Natural killer cell treated with Interleukin-12 subunit alpha and Interleukin-12 subunit beta and Interleukin-15 and Interleukin-18, amount 100 ng/mL, for 72 hours (primary cell): ENCODE measurements around the gene ZMYM4. TPM values are rescaled to one million over a fixed set of nuclear protein-coding genes. Genes with fewer than 3 reads are reported as not detected.

Experiments used
- ATAC-seq, 2 donors: fragments of 150-1000 bp; cut with Tn5 transposase in 1 of 2; sonication (Bioruptor Pico), chemical (Tn5 transposase) in 1 of 2; 2 replicates each; pipeline ENCODE4 v1.10.0; 2021
- DNase-seq: peaks from one replicate; pipeline ENCODE4 v3.0.0; 2022; ENCODE audit warnings: low spot score
- H3K27ac Mint-ChIP-seq, 2 donors: 1 replicate in 1 of 2; 2 replicates in 1 of 2; pipeline ENCODE4 v1.8.0; 2022; ENCODE audit warnings: mixed read lengths in 2 of 2, mild to moderate bottlenecking in 1 of 2, moderate library complexity in 1 of 2
- H3K27me3 Mint-ChIP-seq, 2 donors: 1 replicate in 1 of 2; 2 replicates in 1 of 2; pipeline ENCODE4 v1.8.0; 2022; ENCODE audit warnings: mixed read lengths in 2 of 2
- H3K36me3 Mint-ChIP-seq: one replicate; pipeline ENCODE4 v1.8.0; 2022; ENCODE audit warnings: mixed read lengths
- H3K4me1 Mint-ChIP-seq, 2 donors: 1 replicate in 1 of 2; 2 replicates in 1 of 2; pipeline ENCODE4 v1.8.0; 2022; ENCODE audit warnings: low read depth in 2 of 2, mixed read lengths in 2 of 2, mild to moderate bottlenecking in 1 of 2
- H3K4me3 Mint-ChIP-seq: one replicate; pipeline ENCODE4 v1.8.0; 2022; ENCODE audit warnings: mixed read lengths
- H3K9me3 Mint-ChIP-seq: 2 replicates; pipeline ENCODE4 v1.8.0; 2022; ENCODE audit warnings: mixed read lengths
- total RNA-seq, 2 donors: library from RNA; stranded (reverse); gene quantifications; one replicate each; pipeline ENCODE4 v1.2.3, GENCODE V29; 2022

The ZMYM4 gene
- total RNA-seq, 2 donors from 2014 or later, result 36.8 to 41.5 TPM

DNA sequence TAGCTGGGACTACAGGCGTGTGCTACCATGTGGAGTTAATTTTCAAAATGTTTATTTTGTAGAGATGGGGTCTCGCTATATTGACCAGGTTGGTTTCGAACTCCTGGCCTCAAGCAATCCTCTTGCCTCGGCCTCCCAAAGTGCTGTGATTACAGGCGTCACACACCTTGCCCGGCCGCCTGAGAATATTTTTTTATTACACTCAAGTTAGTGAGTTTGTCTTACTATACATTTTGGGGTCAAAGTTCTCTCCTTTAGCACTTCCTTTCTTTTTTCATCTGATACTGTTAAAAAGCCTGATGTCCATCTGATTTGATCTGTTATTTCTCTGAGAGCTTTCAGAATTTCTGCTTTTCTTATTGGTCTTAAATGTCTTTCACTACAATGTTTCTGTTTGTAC lies 159.9 kb downstream of the ZMYM4 start:
- ATAC-seq (no peak), DNase-seq (no peak)
- no peak overlapping the region for H3K4me3 Mint-ChIP-seq
- no peaks in the 10 kb centered on the region for H3K36me3 Mint-ChIP-seq
- H3K9me3 Mint-ChIP-seq, result no peaks in the 10 kb centered on the region
- peaks cover 15 to 16% of the 10 kb centered on the region in 2 donors for H3K4me1 Mint-ChIP-seq
- H3K27me3 Mint-ChIP-seq, result no peaks in the 10 kb centered on the region
- H3K27ac Mint-ChIP-seq, result no peak overlapping the region

DNA sequence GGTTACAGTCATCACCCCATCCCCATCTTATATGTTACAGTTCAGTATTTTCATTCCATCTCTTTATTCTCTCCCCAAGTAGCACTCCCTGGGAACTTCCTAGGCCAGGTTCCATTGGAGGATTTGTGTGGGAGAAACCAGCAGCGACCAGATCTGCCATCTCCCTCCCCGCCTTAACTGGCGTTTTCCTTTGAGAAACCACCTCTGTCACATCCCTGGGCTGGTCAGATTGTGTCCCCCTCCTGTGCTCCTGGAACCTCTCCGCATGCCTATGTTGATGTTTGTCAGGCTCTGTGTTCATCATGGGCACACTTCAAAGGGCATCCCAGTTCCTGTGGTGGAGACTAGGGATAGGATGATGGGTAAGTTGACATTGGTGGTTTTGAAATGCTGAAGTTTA lies 162.3 kb downstream of the ZMYM4 start:
- H3K4me1 Mint-ChIP-seq, result peaks cover 15% of the 10 kb centered on the region in 2 donors
- peak overlapping the region in 1 of 2 donors; percentile 25 for H3K27ac Mint-ChIP-seq
- ATAC-seq (no peak), DNase-seq (no peak)
- no peaks in the 10 kb centered on the region for H3K9me3 Mint-ChIP-seq
- no peak overlapping the region for H3K4me3 Mint-ChIP-seq
- no peaks in the 10 kb centered on the region for H3K36me3 Mint-ChIP-seq
- no peaks in the 10 kb centered on the region for H3K27me3 Mint-ChIP-seq

DNA sequence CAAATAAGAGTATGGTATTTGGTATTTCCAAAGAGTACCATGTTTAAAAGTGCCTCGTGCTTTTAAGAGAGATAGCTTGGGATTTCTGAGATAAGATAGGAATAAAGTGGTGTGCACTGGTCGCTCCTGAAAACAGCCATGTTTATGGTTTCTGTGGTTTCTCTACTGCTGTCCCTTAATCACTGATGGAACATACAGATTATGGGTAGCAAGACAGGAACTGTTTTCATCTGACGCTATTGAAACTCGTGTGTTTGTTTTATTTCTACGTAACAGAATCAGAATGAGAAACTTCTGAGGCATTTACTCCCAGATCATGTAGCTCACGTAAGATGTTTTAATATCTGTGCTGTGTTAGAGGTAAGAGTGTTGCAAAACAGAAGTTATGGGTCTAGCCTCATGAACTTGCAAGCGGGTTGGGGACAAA lies 162.7 kb downstream of the ZMYM4 start:
- ATAC-seq (no peak), DNase-seq (no peak)
- H3K4me3 Mint-ChIP-seq, result no peak overlapping the region
- peaks cover 15% of the 10 kb centered on the region in 2 donors for H3K4me1 Mint-ChIP-seq
- no peaks in the 10 kb centered on the region for H3K9me3 Mint-ChIP-seq
- H3K36me3 Mint-ChIP-seq, result no peaks in the 10 kb centered on the region
- peak overlapping the region in 1 of 2 donors; percentile 25 for H3K27ac Mint-ChIP-seq
- H3K27me3 Mint-ChIP-seq, result no peaks in the 10 kb centered on the region

DNA sequence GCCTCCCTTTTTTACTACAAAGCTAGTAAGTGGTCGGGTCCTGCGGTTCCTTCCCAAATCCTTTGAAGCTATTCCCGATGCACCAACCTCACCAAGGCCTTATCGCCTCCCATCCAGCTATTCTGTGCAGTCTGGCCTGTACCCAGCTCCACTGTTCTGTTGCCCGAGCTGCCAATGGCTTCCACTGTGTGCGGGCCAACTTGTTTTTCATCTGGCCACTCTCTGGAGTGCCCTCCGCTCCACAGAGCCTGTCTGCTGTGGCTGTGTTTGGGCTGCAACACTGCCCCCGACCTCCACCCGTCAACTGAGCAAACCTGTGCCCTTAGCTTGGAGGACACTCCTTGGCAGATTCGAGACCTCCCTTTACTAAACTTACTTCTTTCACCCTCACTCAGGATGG lies 163.7 kb downstream of the ZMYM4 start:
- no peak overlapping the region for H3K27ac Mint-ChIP-seq
- H3K4me1 Mint-ChIP-seq, result peaks cover 15 to 21% of the 10 kb centered on the region in 2 donors
- no peak overlapping the region for H3K4me3 Mint-ChIP-seq
- H3K27me3 Mint-ChIP-seq, result no peaks in the 10 kb centered on the region
- no peaks in the 10 kb centered on the region for H3K9me3 Mint-ChIP-seq
- DNase-seq, result no peak
- ATAC-seq, result no peak
- H3K36me3 Mint-ChIP-seq, result no peaks in the 10 kb centered on the region

DNA sequence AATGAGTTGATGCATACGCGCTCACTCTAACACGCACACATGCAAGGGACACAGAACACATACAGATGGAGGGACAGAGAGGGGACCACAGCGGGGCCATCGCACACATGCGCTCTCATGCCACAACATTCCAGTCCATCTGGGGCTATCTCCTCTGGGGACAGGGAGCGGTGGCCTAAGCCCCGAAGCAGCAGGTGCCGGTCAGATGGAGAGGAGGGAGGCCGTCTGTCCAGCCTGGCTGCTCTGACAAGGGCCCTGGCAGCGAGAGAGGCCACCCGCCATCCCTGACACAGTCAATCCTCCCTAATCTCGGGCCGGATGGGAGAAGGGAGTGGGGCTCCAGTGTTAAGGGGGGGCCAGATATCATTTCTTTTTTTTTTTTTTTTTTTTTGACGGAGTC lies 165.2 kb downstream of the ZMYM4 start:
- Mint-ChIP-seq H3K4me3 (no peak overlapping the region), H3K27ac (no peak overlapping the region), H3K9me3 (no peaks in the 10 kb centered on the region), H3K4me1 (peaks cover 15 to 21% of the 10 kb centered on the region in 2 donors), H3K27me3 (no peaks in the 10 kb centered on the region), H3K36me3 (no peaks in the 10 kb centered on the region)
- no peak for DNase-seq
- ATAC-seq, result no peak

DNA sequence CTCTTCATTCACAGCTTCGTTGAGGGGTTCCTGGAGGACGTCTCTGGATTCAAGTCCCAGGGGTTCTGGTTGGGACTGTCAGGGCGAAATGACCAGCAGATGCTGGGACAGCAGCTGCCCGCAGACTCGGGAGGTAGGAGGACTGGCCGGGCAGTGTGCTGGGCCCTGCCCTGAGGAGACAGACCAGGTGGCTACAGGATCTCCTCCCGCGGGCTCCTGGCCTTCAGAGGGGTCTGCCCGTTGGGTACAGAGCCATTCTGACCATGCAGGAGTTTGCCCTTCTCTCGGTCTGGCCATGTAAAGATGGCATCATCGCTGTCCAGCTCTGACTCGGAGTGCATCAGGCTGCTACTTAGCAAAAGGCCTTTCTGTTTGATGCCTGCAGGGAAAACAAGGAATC lies 166.2 kb downstream of the ZMYM4 start:
- no peak for DNase-seq
- no peaks in the 10 kb centered on the region for H3K9me3 Mint-ChIP-seq
- ATAC-seq, result no peak
- peaks cover 15 to 21% of the 10 kb centered on the region in 2 donors for H3K4me1 Mint-ChIP-seq
- no peak overlapping the region for H3K27ac Mint-ChIP-seq
- H3K4me3 Mint-ChIP-seq, result no peak overlapping the region
- no peaks in the 10 kb centered on the region for H3K36me3 Mint-ChIP-seq
- H3K27me3 Mint-ChIP-seq, result no peaks in the 10 kb centered on the region

DNA sequence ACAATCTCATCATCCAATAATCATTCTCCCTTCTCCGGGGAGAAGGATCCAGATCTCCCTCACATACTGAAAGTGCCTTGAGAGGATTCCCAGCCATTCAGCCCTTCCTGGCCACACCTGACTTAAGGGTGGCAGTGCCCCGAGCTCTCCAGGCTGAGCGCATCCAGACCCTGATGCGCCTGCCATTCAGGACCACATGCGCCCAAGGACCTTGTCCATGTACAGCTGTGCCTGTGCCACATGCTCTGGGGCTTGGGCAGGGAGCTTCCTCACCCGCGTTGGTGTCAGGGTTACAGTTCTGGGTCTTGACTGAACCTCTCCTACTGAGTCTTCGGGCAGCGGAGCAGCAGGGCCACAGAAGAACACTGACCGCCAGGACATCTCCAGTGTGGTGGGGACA lies 167.6 kb downstream of the ZMYM4 start:
- Mint-ChIP-seq H3K27ac (no peak overlapping the region), H3K27me3 (no peaks in the 10 kb centered on the region), H3K4me1 (peaks cover 11 to 17% of the 10 kb centered on the region in 2 donors), H3K9me3 (no peaks in the 10 kb centered on the region), H3K4me3 (no peak overlapping the region), H3K36me3 (no peaks in the 10 kb centered on the region)
- ATAC-seq (no peak), DNase-seq (no peak)

DNA sequence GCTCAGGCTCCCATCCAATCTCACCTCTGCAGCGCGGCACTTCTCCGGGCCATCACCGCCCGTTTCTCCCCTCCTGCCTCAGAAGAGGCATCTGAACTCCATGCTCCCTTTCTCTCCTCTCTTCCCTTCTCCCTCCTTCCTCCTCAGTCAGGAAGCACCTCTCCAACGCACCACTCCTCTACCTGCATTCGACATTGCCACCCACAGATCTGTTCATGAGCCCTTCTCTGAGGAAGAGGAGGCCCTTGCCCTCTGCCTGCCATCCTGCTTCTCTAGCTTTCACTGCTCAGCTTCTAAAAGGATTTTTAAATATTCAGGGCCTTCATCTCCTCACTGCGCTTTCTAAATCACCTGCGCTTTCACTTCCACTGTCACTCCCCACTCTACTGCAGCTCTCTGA lies 168.7 kb downstream of the ZMYM4 start:
- ATAC-seq (no peak), DNase-seq (no peak)
- H3K9me3 Mint-ChIP-seq, result no peaks in the 10 kb centered on the region
- H3K27me3 Mint-ChIP-seq, result no peaks in the 10 kb centered on the region
- no peak overlapping the region for H3K4me3 Mint-ChIP-seq
- H3K27ac Mint-ChIP-seq, result peak overlapping the region in 1 of 2 donors; percentile 30
- H3K36me3 Mint-ChIP-seq, result no peaks in the 10 kb centered on the region
- H3K4me1 Mint-ChIP-seq, result peaks cover 6 to 12% of the 10 kb centered on the region in 2 donors

DNA sequence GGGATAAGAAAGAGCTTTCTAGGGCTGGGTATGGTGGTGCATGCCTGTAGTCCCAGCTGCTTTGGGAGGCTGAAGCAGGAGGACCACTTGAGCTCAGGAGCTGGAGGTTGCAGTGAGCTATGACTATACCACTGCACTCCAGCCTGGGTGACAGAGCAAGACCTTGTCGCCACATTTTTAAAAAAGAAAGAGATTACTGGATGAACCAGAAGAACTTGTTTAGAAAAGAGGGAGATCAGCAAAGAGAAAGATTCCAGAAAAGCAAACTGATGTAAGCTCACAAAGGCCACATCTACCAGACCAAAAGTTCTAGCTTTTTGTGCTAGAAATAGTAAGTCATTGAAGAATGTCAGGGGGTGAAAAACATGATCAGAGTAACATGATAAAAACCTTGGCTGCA lies 171.1 kb downstream of the ZMYM4 start:
- no peaks in the 10 kb centered on the region for H3K36me3 Mint-ChIP-seq
- peaks cover 0 to 6% of the 10 kb centered on the region in 2 donors for H3K4me1 Mint-ChIP-seq

DNA sequence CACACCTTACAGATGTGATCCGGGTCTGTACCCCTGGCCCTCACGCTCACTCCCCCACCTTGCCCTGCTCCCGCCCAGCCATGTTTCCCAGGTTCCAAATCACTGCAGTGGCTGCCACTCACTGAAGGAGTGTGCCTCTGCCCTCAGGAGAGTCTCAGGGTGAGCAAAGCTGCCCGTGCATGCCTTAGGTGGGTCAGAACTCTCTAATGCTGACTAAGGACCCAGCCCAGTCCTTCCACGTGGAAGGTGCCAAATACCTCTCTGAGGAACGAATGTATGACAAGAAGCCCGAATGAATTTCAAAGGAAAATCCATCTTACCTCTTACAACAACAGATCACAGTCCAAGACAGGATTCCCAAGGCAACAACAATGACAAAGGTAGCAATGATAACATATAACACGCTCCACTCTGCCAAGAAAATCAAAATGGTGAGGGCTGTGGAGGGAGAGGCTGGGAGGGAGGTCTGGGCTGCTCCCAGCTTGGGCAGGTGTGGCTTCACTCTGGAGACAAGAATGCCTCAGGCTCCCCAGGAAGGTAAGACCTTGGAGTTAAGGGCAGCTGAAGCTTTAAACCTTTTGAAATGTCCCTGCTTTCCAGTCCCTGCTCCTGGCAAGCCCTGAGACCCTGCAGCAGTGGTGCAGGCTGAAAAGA lies 173.5 kb downstream of the ZMYM4 start:
- DNase-seq (no peak), ATAC-seq (no peak)
- H3K4me3 Mint-ChIP-seq, result no peak overlapping the region
- H3K27me3 Mint-ChIP-seq, result no peaks in the 10 kb centered on the region
- H3K9me3 Mint-ChIP-seq, result no peaks in the 10 kb centered on the region
- peaks cover 1 to 2% of the 10 kb centered on the region in 2 donors for H3K4me1 Mint-ChIP-seq
- no peak overlapping the region for H3K27ac Mint-ChIP-seq
- no peaks in the 10 kb centered on the region for H3K36me3 Mint-ChIP-seq

More for the DNA sequence above, 171.1 kb downstream of the ZMYM4 start:
- Mint-ChIP-seq H3K9me3 (no peaks in the 10 kb centered on the region), H3K27ac (no peak overlapping the region), H3K4me3 (no peak overlapping the region), H3K27me3 (no peaks in the 10 kb centered on the region)
- ATAC-seq (no peak), DNase-seq (no peak)

DNA sequence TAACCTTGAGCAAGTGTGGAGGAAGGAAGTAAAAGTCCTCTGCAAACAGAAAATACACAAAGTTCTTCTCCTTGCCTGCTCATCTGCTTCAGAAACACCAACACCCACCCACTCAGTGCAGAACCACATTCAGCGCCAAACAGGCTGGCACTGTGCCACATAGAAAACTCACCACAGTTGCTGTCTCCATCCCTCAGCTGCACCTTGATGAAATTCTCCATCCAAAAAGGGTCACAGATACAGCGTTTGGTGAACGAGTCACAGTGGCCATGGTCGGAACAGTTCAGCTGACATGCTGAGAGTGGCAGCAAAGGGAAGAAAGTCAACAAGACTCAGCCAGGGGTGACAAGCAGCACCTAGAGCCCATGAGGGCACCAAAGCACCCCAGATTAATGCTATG lies 174.2 kb downstream of the ZMYM4 start:
- DNase-seq (no peak), ATAC-seq (no peak)
- H3K36me3 Mint-ChIP-seq, result peaks cover under 1% of the 10 kb centered on the region
- H3K9me3 Mint-ChIP-seq, result no peaks in the 10 kb centered on the region
- no peaks in the 10 kb centered on the region for H3K27me3 Mint-ChIP-seq
- H3K4me1 Mint-ChIP-seq, result peaks cover 3 to 7% of the 10 kb centered on the region in 2 donors
- no peak overlapping the region for H3K4me3 Mint-ChIP-seq
- no peak overlapping the region for H3K27ac Mint-ChIP-seq

DNA sequence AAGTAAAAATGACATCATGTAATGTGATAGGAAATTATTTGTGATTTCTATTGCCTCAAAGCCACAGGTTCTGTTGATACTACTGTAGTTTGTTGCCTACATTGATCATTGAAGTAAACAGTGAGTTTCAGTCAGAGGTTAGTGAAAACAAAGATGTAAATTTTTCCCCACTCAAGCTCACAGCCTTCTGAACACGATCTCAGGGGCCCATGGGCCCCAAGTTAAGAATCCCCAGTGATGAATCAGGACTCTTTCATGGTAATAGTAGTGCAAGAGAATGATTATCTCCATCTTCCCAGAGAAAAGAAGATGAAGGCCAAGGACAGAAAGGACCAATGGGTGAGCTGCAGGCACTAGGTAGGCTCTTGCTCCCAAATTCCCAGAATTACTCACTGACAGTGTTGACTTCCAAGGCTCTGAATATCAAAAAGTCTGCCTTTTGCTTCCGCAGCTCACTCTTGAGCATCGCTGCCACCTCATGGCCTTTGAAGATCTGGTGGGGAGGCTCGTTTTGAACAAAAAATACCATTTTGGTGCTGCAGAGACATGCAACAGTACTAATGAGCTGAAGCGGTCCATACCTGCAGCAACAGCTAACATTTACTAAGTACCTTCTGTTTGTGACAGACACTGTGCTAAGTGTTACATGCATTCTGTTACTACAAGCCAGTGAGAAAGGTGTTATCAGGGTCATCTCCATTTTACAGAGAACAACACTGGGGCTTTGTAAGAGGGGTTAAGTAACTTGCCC lies 175.4 kb downstream of the ZMYM4 start:
- H3K9me3 Mint-ChIP-seq, result no peaks in the 10 kb centered on the region
- no peak overlapping the region for H3K27ac Mint-ChIP-seq
- H3K4me1 Mint-ChIP-seq, result peaks cover 3 to 7% of the 10 kb centered on the region in 2 donors
- no peaks in the 10 kb centered on the region for H3K27me3 Mint-ChIP-seq
- no peak for ATAC-seq
- peaks cover 5% of the 10 kb centered on the region for H3K36me3 Mint-ChIP-seq
- no peak overlapping the region for H3K4me3 Mint-ChIP-seq
- DNase-seq, result no peak

DNA sequence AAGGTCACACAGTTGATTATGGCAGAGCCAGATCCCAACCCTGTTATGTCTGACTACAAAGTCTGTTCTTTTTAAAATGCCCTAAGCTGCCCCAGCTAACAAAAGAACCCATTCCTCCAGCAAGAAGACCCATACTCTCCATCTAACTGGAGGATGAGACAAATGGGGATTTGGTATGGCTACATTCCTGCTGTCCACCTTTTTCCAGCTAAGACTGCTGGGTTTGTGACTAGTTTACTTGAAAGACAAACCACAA lies 175.9 kb downstream of the ZMYM4 start:
- ATAC-seq, result no peak
- peaks cover 5% of the 10 kb centered on the region for H3K36me3 Mint-ChIP-seq
- H3K9me3 Mint-ChIP-seq, result no peaks in the 10 kb centered on the region
- no peak overlapping the region for H3K4me3 Mint-ChIP-seq
- no peaks in the 10 kb centered on the region for H3K27me3 Mint-ChIP-seq
- peaks cover 3 to 7% of the 10 kb centered on the region in 2 donors for H3K4me1 Mint-ChIP-seq
- DNase-seq, result no peak
- no peak overlapping the region for H3K27ac Mint-ChIP-seq

DNA sequence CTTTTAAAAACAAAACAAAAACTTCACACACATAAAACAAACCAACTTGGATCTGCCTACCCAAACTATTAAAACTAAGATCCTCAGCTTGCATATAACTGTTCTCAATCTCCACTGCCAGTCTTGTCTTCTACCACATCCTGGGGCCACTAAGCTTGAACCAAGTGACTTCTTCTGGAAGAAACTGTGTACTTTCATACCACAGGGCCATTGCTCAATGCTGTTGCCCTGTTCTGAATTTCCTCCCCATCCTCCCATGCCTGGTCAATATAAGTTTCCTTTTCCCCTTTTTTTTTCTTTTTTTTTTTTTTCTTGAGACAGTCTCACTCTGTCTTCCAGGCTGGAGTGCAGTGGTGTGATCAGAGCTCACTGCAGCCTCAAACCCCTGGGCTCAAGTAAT lies 178.8 kb downstream of the ZMYM4 start:
- Mint-ChIP-seq H3K4me1 (peaks cover 7 to 13% of the 10 kb centered on the region in 2 donors), H3K27ac (no peak overlapping the region), H3K27me3 (no peaks in the 10 kb centered on the region), H3K36me3 (peaks cover 5% of the 10 kb centered on the region), H3K9me3 (no peaks in the 10 kb centered on the region), H3K4me3 (peak overlapping the region; percentile 46)
- DNase-seq, result no peak
- ATAC-seq, result peak; percentile 33 to 53
